ENCODE data around the gene SEPTIN6. TPM values are rescaled to one million over a fixed set of nuclear protein-coding genes. Genes with fewer than 3 reads are reported as not detected.

SEPTIN6 gene
- total RNA-seq, 4 donors from 2014 or later: 19.3 to 97.9 (median 40.6) TPM

GRCh38 chrX:119693996-119694451 is 1.1 kb upstream of the SEPTIN6 start:
- H3K27me3 ChIP-seq: no peaks in the 10 kb centered on the region
- no CpG with 5 or more reads among the region's 23 CpGs for WGBS, 2 donors (ENCODE audit: low coverage in 1 of 2)
- peak overlapping the region; percentile 65 to 78 for H3K4me3 ChIP-seq
- no peaks in the 10 kb centered on the region for H3K36me3 ChIP-seq
- H3K27ac ChIP-seq: peak overlapping the region in 3 of 4 donors; percentile 86 to 91 (median 90)
- peaks cover 0 to 23% (median 0%) of the 10 kb centered on the region in 3 donors for H3K4me1 ChIP-seq
- ATAC-seq: no peak
- TF ChIP-seq EP300 (IDR thresholded peaks at IDR 0.05): no peak
- no peak for TF ChIP-seq POLR2AphosphoS5 (IDR thresholded peaks at IDR 0.05)
- no peaks in the 10 kb centered on the region for H3K9me3 ChIP-seq

GRCh38 chrX:119692191-119693039 is 553 bp downstream of the SEPTIN6 start:
- no peaks in the 10 kb centered on the region for H3K36me3 ChIP-seq
- peak overlapping the region; percentile 73 to 91 (median 88) for H3K27ac ChIP-seq
- peak; percentile 9 for ATAC-seq
- TF ChIP-seq POLR2A (IDR thresholded peaks at IDR 0.05) (no peak), CTCF (IDR thresholded peaks at IDR 0.05) (peak in 1 of 4 experiments; percentile 26), POLR2AphosphoS5 (IDR thresholded peaks at IDR 0.05) (no peak), EP300 (IDR thresholded peaks at IDR 0.05) (no peak)
- H3K27me3 ChIP-seq: no peaks in the 10 kb centered on the region
- no CpG with 5 or more reads among the region's 66 CpGs for WGBS, 2 donors (ENCODE audit: low coverage in 1 of 2)
- peak overlapping the region; percentile 65 to 78 for H3K4me3 ChIP-seq
- no peaks in the 10 kb centered on the region for H3K9me3 ChIP-seq
- H3K4me1 ChIP-seq: peaks cover 0 to 32% (median 0%) of the 10 kb centered on the region in 3 donors

GRCh38 chrX:119690921-119691716 is 1.8 kb downstream of the SEPTIN6 start:
- 43 to 52% methylated on average over 3 to 5 of the region's 8 CpGs for WGBS, 2 donors (ENCODE audit: low coverage in 1 of 2)
- Histone ChIP-seq H3K4me1 (peaks cover 0 to 43% (median 2%) of the 10 kb centered on the region in 3 donors), H3K4me3 (peak overlapping the region in 1 of 2 donors; percentile 78), H3K9me3 (no peaks in the 10 kb centered on the region), H3K36me3 (no peaks in the 10 kb centered on the region), H3K27ac (peak overlapping the region in 3 of 4 donors; percentile 28 to 90 (median 86)), H3K27me3 (no peaks in the 10 kb centered on the region)
- no peak for ATAC-seq
- no peak for TF ChIP-seq CTCF (IDR thresholded peaks at IDR 0.05)
- no peak for TF ChIP-seq POLR2AphosphoS5 (IDR thresholded peaks at IDR 0.05)
- TF ChIP-seq EP300 (IDR thresholded peaks at IDR 0.05): no peak
- no peak for TF ChIP-seq POLR2A (IDR thresholded peaks at IDR 0.05)

GRCh38 chrX:119688911-119689321 is 4.1 kb downstream of the SEPTIN6 start:
- H3K4me3 ChIP-seq: no peak overlapping the region
- H3K9me3 ChIP-seq: no peaks in the 10 kb centered on the region
- TF ChIP-seq EP300 (IDR thresholded peaks at IDR 0.05): no peak
- no peak for TF ChIP-seq POLR2A (IDR thresholded peaks at IDR 0.05)
- TF ChIP-seq POLR2AphosphoS5 (IDR thresholded peaks at IDR 0.05): no peak
- TF ChIP-seq CTCF (IDR thresholded peaks at IDR 0.05): no peak
- H3K36me3 ChIP-seq: no peaks in the 10 kb centered on the region
- no CpG with 5 or more reads among the region's 4 CpGs for WGBS, 2 donors (ENCODE audit: low coverage in 1 of 2)
- no peak for ATAC-seq
- H3K4me1 ChIP-seq: peaks cover 0 to 56% (median 6%) of the 10 kb centered on the region in 3 donors
- no peaks in the 10 kb centered on the region for H3K27me3 ChIP-seq
- peak overlapping the region in 1 of 4 donors; percentile 19 for H3K27ac ChIP-seq
